ENCODE data around the gene SUZ12.
"Not testable (repeated sequence)": the region's sequence is repeated elsewhere in the genome, so short reads cannot be mapped to it uniquely, and the experiment has no call there.

SUZ12 gene

DNA sequence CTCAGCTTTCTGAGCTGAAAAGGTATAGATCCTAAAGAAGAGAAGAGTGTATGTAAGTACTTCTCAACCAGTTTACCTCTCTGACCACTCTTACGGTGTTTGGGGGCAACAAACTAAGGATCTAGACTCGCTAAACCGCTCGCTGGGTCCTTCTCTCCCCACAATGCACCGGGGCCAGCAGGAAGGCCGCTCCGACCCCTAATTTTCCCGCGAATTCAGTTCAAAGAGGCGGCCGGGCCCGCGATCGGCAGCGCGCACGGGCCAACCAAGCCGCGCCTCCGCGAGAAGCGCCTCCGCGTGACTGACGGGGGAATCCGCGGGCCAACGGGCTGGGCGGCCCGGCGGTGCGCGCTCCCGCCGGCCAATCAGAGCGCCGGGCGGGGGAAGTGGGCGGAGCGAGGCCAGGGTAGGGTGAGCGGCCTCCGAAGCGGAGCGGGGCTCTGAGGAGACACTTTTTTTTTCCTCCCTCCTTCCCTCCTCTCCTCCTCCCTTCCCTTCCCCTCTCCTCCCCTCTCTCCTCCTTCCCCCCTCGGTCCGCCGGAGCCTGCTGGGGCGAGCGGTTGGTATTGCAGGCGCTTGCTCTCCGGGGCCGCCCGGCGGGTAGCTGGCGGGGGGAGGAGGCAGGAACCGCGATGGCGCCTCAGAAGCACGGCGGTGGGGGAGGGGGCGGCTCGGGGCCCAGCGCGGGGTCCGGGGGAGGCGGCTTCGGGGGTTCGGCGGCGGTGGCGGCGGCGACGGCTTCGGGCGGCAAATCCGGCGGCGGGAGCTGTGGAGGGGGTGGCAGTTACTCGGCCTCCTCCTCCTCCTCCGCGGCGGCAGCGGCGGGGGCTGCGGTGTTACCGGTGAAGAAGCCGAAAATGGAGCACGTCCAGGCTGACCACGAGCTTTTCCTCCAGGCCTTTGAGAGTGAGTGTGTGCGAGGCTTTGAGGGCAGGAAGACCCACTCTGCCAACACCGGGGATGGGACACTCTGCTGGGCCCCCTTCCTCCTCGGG, at the start of gene SUZ12:
TSS of gene SUZ12 (plus strand) at position 393 of the 995 bp plus-strand sequence. CDS start at position 633, 240 bp downstream.
- in situ Hi-C loops (cut with MboI; ENCODE audit: low sequenced_read_pairs), result not testable (repeated sequence)

DNA sequence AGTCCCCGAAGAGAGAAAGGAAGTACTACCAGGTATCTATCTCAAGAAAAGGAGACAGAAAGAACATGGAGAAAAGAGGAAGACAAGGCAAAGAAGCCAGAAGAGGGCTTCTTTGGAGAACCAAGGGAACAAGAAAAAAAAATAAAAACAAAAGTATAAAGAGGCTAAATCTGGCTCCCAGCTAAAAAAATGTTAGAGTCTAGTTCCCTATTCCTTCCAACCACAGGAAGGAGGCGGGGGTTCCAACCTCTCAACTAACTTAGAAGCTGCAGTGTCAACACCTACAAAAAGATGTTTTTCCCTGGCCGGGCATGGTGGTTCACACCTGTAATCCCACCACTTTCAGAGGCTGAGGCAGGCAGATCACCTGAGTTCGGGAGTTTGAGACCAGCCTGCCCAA, 48.7 kb upstream of the SUZ12 start:
- in situ Hi-C loops (cut with MboI; ENCODE audit: low sequenced_read_pairs), result no loop called here

DNA sequence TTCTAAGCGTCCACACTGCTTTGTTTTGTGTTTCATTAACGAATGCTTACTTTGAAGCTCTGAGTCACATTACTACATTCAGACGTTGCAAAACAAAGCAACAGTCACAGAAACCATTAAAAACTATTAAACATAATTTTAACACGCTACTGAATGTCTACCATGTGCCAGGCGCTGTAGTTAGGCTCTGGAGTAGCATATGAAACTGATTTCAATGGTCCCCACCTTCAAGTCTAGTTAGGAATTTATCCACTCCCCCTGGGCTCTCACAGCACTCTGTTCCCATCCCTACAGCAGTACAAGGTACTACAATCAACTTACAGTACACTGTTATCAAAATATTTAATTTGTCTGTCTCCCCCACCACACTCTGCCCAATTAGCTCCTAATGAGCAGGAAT, 35.9 kb upstream of the SUZ12 start:
- in situ Hi-C loops (cut with MboI; ENCODE audit: low sequenced_read_pairs), result no loop called here

DNA sequence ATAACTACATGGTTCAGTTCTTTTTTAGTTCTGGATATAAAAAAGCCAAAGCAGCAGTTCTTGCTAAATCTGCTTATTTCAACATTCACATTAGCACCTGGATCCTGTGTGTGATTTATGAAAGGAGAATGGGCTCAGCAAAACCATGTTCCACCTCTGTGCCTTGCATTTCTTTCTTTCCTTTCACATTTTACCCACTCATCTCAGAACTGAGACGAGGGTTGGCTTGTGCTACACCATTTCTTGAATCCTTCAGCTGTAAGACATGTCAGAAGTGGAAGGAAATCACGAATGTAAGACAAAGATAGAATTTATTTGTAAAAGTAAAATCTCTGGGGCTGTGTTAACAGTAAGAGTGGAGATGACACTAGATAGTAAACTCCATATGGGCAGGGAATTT, 34.1 kb upstream of the SUZ12 start:
- in situ Hi-C loops (cut with MboI; ENCODE audit: low sequenced_read_pairs), result no loop called here

DNA sequence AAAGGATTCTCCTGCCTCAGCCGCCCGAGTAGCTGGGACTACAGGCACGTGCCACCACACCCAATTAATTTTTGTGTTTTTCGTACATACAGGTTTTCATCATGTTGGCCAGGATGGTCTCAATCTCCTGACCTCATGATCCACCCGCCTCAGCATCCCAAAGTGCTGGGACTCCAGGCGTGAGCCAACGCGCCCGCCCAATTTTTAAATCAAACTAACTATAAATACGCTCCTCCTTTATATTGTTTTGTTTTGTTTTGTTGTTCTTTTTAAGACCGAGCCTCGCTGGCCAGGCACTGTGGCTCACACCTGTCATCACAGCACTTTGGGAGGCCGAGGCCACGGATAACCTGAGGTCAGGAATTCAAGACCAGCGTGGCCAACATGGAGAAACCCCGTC, 33.4 kb upstream of the SUZ12 start:
- in situ Hi-C loops (cut with MboI; ENCODE audit: low sequenced_read_pairs), result no loop called here

DNA sequence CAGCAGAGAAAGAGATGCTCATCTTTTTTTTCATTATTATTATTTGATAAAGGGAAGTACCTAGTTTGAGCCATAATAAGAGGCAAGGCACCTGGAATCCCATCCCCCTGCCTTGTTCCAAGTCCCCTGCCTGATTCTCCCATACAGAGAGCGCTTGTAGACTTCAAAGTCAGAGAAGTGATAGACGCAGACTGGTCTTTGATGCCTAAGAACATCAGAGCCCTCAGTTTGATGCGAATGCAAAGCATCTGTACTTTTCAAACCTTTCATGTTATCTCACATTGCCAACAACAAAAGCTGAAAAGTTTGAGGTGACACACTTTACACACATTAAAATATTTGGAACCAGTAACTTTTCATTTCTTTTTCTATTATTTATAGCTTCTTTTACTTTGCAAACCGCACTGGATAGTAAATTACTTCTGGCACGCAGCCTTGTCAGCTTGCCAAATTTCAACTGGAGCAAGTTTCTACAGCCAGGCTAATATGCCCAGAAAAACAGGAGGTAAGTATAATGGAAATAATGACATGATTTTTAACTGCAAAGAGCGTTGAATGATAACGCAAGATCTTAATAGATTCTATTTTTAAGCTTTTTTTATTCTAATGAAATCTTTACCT, 29.4 kb upstream of the SUZ12 start:
- in situ Hi-C loops (cut with MboI; ENCODE audit: low sequenced_read_pairs), result no loop called here

DNA sequence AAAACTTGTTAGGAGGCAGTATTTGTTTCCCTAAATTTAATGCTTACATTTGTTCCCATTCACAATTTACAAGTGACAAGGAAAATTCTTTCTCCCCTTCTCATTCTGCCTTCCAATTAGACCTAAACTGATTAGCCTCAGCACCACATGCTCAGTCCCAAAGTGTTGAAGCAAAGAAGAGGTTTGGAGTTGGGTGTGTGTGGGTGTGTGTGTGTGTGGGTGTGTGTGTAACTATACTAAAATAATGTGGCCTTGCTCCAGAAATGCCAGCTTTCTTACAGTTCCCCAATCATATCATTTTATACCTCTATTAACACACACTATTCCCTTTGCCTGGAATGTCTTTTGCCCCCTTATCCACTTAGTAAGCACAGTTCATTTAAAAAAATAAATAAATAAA, 28.4 kb upstream of the SUZ12 start:
- in situ Hi-C loops (cut with MboI; ENCODE audit: low sequenced_read_pairs), result no loop called here

DNA sequence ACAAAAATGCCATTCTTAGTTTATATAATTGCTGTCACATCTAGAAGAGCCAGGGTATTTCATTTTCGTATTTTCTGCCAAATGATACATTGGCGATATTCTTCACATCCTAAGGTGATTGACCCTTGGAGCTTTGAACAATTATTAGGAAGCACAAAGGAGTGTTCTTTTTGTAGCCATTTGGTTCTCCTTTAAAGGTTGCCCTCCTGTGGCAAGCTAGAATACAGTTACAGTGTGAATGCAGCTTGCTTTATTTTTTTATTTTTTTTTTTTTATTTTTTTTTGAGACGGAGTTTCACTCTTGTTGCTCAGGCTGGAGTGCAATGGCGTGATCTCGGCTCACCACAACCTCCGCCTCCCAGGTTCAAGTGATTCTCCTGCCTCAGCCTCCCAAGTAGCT, 24.1 kb upstream of the SUZ12 start:
- in situ Hi-C loops (cut with MboI; ENCODE audit: low sequenced_read_pairs), result not testable (repeated sequence)

DNA sequence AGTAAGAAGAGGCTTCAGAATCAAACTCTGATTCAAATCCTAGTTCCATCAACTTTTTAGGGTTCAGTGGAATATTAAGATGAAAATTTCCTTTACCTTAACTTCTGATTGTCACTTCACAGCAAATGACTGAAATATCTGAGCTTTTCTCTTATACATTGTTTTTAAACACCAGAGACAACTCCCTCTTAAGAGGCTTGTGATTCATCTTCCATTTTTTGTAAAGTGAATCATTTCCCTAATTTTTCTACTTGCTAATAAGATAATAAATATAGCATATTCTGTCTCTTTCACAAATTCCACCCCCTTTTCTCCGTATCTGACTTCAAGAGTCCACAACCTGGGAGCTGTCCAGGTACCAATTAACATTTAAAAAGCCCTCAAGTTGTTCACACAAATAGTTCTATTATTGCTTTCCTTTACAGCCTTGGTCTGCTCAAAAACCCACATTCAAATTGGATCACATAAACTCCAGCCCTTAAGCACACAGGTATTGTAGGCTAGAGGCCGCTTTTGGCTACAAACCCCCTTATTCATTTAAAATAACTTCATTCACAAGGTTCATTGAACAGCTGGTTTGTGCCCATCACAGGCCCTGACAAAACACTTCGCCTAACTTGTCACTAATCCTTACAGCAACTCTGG, 21.2 kb upstream of the SUZ12 start:
- in situ Hi-C loops (cut with MboI; ENCODE audit: low sequenced_read_pairs), result no loop called here

DNA sequence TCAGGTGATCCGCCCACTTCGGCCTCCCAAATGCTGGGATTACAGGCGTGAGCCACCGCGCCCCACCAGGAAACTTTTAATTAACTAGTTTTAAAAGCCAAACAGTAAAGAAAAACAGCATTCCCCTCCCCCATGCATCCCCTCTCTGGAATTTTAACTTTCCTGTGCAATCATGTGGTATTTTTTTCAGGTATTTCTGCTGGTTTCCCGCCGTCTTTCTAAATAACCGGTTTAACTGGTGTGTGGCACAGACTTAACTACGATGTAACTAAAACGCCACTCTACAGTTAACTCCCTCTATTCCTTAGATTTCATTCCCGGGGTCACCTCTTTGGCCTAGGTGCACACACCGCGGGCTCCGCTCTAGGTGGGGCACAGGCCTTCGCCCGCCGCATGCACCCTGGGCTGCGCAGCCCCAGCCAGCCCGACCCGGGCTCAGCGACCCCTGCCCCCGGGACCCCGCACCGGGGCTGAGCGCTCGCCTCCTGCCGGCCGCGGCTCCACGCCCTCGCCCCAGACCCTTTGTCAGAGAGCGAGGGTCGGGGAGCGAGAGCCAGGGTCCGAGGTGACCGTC, 20.2 kb upstream of the SUZ12 start:
- in situ Hi-C loops (cut with MboI; ENCODE audit: low sequenced_read_pairs), result no loop called here

DNA sequence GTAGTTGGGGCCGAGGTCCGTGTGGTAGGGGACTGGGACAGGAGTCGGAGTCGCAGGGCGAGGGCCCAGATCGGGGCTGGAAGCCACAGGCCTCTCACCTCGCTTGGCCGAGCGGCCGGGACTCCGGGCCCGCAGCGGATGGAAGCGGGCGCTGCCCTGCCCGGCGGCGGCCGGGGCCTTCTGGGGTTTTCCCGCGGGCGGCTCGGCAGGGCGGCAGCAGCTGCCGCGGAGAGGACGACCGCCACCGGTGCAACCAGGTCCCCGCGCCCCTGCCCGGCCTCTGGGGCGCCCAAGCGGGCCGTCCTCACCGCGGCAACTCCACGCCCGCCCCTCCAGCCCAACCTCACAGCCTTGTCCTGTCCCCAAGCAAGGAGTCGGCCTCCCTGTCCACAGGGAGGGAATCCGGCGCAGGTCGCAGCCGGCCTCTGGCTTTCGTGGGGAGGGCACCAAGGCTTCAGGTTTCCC, 19.7 kb upstream of the SUZ12 start:
- in situ Hi-C loops (cut with MboI; ENCODE audit: low sequenced_read_pairs), result no loop called here

DNA sequence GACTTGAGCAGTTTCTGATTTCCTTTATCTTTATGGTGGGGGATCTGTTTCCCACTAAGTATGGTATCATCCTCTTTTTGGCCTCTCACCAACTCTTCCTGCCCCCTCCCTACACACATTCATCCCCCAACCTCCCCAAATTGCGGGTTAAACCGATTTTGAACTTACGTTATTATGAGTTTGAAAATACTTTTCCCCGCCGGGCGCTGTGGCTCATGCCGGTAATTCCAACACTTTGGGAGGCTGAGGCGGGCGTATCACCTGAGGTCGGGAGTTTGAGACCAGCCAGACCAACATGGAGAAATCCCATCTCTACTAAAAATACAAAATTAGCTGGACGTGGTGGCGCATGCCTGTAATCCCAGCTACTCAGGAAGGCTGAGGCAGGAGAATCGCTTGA, 19.1 kb upstream of the SUZ12 start:
- in situ Hi-C loops (cut with MboI; ENCODE audit: low sequenced_read_pairs), result not testable (repeated sequence)

DNA sequence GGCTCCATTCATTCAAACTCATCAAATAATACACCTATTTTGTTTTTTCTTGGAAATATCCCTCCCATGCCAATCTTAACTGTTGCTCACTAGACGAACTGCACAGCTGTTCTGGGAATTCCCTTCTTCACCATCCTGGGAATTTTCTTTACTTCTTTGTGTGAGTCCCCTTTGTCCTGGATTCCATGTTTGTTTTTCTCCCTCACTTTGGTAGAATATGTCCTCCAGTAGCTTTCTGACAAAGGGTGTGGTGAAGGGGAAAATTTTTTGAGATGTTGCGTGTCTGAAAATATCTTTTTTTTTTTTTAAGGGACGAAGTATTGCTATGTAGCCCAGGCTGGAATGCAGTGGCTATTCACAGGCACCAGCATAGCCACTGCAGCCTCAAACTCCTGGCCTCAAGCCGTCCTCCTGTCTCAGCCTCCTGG, 18.1 kb upstream of the SUZ12 start:
- in situ Hi-C loops (cut with MboI; ENCODE audit: low sequenced_read_pairs), result no loop called here

DNA sequence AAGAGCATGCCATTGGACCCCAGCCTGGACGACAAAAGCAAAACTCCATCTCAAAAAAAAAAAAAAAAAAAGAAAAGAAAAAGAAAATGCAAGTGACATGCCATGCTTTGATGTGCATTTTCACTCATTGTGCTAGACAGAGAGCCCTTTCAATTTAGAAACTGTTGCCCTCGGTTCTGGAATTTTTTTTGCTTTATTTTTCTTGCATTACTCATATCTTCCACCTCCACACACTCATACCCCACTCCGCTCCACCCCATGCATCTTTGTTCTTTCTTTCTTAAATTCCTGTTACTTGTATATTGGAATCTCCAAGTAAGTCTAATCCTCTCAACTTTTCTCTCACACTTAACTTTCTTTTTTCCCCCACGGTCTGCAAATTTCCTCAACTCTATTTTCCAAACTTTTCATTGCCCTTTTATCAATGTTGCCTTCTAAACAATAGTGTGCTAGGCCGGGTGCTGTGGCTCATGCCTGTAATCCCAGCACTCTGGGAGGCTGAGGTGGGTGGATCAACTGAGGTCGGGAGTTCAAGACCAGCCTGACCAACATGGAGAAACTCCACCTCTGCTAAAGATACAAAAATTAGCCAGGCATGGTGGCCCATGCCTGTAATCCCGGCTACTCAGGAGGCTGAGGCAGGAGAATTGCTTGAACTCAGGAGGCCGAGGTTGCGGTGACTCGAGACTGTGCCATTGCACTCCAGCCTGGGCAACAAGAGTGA, 16.8 kb upstream of the SUZ12 start:
- in situ Hi-C loops (cut with MboI; ENCODE audit: low sequenced_read_pairs), result no loop called here

DNA sequence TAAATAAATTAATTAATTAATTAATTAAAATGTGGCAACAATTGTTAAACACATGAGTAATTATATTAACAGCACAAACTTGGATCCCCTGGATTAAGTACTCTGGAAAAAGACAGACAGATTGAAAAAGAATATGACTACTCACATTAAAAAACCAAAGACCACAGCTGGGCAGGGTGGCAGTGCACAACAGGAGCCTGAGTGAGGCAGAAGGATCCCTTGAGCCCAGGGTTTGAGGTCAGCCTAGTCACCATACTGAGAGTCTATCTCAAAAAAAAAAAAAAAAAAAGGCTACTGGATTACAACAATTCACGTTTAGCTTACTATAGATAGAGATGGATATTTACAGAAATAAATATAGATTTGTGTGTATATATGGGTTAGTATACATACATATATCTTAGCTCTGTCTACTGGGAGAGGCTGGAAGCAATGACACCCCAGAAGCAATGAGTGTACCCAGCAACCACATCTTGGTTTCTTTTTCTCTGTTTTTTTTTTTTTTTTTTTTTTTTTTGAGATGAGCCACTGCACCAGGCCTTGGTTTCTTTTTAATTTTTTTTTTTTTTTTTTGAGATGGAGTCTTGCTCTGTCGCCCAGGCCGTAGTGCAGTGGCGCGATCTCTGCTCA, 10.6 kb upstream of the SUZ12 start:
- in situ Hi-C loops (cut with MboI; ENCODE audit: low sequenced_read_pairs), result no loop called here

DNA sequence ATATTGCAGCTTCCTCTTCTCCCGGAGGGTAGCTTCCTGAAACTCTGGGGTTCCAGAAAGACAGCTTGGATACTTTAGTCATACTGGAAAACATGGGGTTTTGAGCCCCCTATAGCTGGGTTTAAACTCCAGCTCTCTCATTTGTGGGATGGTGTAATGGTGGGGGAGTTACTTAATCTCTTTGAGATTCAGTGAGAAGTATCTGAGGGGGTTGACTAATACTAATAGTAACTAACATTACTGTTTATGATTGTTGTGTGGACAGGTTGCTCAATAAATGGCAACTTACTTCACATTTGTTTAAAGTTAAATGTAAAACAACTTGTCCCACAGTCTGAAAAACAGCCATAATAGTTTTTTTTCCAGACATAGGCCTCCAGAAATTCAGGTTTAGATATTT, 5.1 kb upstream of the SUZ12 start:
- in situ Hi-C loops (cut with MboI; ENCODE audit: low sequenced_read_pairs), result no loop called here

DNA sequence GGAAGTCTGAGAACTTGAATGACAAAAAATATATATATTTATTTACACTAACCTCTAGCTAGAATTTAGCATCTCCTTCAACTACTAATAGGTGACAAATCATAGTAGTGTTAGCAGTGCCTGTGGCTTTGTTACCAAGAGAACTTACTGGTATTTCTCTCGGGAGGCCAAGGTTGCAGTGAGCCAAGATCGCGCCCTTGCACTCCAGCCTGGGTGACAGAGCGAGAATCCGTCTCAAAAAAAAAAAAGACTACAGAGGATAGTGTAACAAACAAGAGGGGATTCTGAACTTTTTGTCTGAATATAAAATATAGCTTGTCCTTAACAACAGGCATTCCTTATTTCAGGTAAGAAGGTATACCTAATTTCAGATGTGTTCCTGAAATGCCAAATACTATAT, 1.3 kb upstream of the SUZ12 start:
- in situ Hi-C loops (cut with MboI; ENCODE audit: low sequenced_read_pairs), result no loop called here

DNA sequence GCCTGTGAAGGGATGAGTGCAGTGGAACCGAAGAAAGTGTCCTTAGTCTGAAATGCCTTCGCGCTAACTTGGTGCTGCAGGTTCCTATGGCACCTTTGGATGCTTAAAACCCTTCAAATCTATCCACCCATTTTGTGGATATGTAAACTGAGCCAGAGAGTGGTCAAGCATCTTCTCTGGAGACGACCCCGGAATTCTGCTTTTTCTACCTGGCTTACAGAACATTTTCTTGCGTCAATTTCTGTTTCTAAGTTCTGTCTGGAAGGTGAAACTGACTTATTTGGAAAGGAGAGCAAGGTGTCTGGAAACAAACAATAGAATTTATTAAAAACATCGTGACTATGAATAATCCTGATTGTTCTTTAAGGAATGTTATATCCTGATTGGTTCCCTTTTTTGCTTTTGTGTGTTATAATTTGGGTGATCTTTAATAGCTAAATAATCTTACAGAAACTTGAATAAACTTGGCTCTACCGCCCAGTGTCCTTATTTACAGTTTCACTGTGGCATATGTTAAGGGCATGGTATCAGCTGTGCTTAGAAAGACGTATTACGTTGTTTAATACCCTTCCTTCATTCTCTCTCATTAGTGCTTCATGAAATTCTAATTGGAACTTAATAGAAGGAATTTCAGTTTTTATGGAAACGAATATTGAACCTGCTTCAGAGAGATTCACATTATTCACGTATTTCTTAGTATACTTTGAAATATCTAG, 1.3 kb downstream of the SUZ12 start:
- in situ Hi-C loops (cut with MboI; ENCODE audit: low sequenced_read_pairs), result not testable (repeated sequence)

DNA sequence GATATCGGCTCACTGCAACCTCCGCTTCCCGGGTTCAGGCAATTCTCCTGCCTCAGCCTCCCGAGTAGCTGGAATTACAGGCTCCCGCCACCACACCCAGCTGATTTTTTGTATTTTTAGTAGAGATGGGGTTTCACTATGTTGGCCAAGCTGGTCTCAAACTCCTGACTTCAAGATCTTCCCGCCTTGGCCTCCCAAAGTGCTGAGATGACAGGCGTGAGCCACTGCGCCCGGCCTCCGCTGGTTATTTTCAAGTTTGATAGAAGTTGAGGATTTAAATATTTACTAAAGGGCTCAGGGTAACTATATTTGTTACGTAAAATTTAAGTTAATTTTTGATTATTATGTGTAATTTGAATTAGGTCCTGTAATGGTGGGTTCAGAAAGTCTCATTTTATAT, 5.1 kb downstream of the SUZ12 start:
- in situ Hi-C loops (cut with MboI; ENCODE audit: low sequenced_read_pairs), result not testable (repeated sequence)
